WTC11 (cell line): Measurements from ENCODE around the gene SULT2B1. TPM values are rescaled to one million over a fixed set of nuclear protein-coding genes. Genes with fewer than 3 reads are reported as not detected.

Source experiments
- ATAC-seq: fragments of 200-7000 bp; cut with Tn5 transposase; 2 replicates; pipeline ENCODE4 v1.10.0; 2021; ENCODE audit warnings: mild to moderate bottlenecking, moderate library complexity
- CTCF ChIA-PET: fragments of 300-600 bp; sonication (Branson Sonifier 250); formaldehyde crosslinking; loops from one replicate; lab custom pipeline; 2021; ENCODE audit warnings: antibody characterized with exemption; lab: Charles Lee
- POLR2A ChIA-PET: fragments of 350-600 bp; sonication (Branson Sonifier 250); formaldehyde crosslinking; loops from one replicate; lab custom pipeline; 2021; ENCODE audit warnings: antibody characterized with exemption; lab: Charles Lee
- DNase-seq: peaks from one replicate; pipeline ENCODE4 v3.0.0; 2021; ENCODE audit warnings: low spot score
- H3K27ac Mint-ChIP-seq: 2 replicates; pipeline ENCODE4 v1.8.0; 2021; ENCODE audit warnings: mixed read lengths
- H3K27me3 Mint-ChIP-seq: 2 replicates; pipeline ENCODE4 v1.8.0; 2021; ENCODE audit warnings: low read depth, mild to moderate bottlenecking, moderate library complexity, mixed read lengths
- H3K36me3 Mint-ChIP-seq: 2 replicates; pipeline ENCODE4 v1.8.0; 2021; ENCODE audit warnings: mixed read lengths
- H3K4me1 Mint-ChIP-seq: 2 replicates; pipeline ENCODE4 v1.8.0; 2022; ENCODE audit warnings: mixed read lengths
- H3K4me3 Mint-ChIP-seq: 2 replicates; pipeline ENCODE4 v1.8.0; 2021; ENCODE audit warnings: mild to moderate bottlenecking, moderate library complexity, mixed read lengths
- H3K9me3 Mint-ChIP-seq: 2 replicates; pipeline ENCODE4 v1.8.0; 2021; ENCODE audit warnings: mixed read lengths
- ELF4 ChIP-seq: sonication (generic); formaldehyde crosslinking; IDR thresholded peaks from 2 replicates; pipeline ENCODE4 v1.8.1; 2022; ENCODE audit warnings: low read depth, mild to moderate bottlenecking, moderate library complexity, missing genetic modification reagents
- EMX1 ChIP-seq: fragments of 250-450 bp; sonication (Bioruptor Pico); IDR thresholded peaks from 2 replicates; pipeline ENCODE4 v1.8.0; 2021; ENCODE audit warnings: mild to moderate bottlenecking
- ETV6 ChIP-seq: sonication (generic); formaldehyde crosslinking; IDR thresholded peaks from 2 replicates; pipeline ENCODE4 v1.8.1; 2022; ENCODE audit warnings: mild to moderate bottlenecking, missing genetic modification reagents
- FOXK1 ChIP-seq: sonication (generic); formaldehyde crosslinking; IDR thresholded peaks from 2 replicates; pipeline ENCODE4 v1.8.0; 2022; ENCODE audit warnings: mild to moderate bottlenecking, moderate library complexity, missing genetic modification reagents
- HMGA2 ChIP-seq: fragments of 250-450 bp; sonication (Bioruptor Pico); IDR thresholded peaks from 2 replicates; pipeline ENCODE4 v1.4.0; 2021; ENCODE audit warnings: mild to moderate bottlenecking, moderate library complexity
- JAZF1 ChIP-seq: fragments of 250-450 bp; sonication (Bioruptor Pico); IDR thresholded peaks from 2 replicates; pipeline ENCODE4 v1.9.0; 2021; ENCODE audit warnings: moderate library complexity, mild to moderate bottlenecking, inconsistent platforms
- NFATC4 ChIP-seq: fragments of 250-450 bp; sonication (Bioruptor Pico); IDR thresholded peaks from 2 replicates; pipeline ENCODE4 v1.9.0; 2021; ENCODE audit warnings: mild to moderate bottlenecking
- NR1H2 ChIP-seq: sonication (generic); formaldehyde crosslinking; IDR thresholded peaks from 2 replicates; pipeline ENCODE4 v1.9.0; 2021; ENCODE audit warnings: mild to moderate bottlenecking, moderate library complexity, missing genetic modification reagents
- NR2C2 ChIP-seq: sonication (generic); formaldehyde crosslinking; IDR thresholded peaks from 2 replicates; pipeline ENCODE4 v1.8.0; 2022; ENCODE audit warnings: mild to moderate bottlenecking, missing genetic modification reagents
- NR3C1 ChIP-seq: sonication (generic); formaldehyde crosslinking; conservative IDR thresholded peaks from 2 replicates; pipeline ENCODE4 v1.8.1; 2023; ENCODE audit warnings: low read depth, mild to moderate bottlenecking, missing genetic modification reagents
- OVOL2 ChIP-seq: fragments of 250-450 bp; sonication (Bioruptor Pico); IDR thresholded peaks from 2 replicates; pipeline ENCODE4 v1.9.0; 2021; ENCODE audit warnings: mild to moderate bottlenecking, borderline replicate concordance
- PRRX2 ChIP-seq: fragments of 250-450 bp; sonication (Bioruptor Pico); IDR thresholded peaks from 2 replicates; pipeline ENCODE4 v1.8.0; 2021; ENCODE audit warnings: mild to moderate bottlenecking
- RELA ChIP-seq: sonication (generic); formaldehyde crosslinking; IDR thresholded peaks from 2 replicates; pipeline ENCODE4 v1.8.1; 2022; ENCODE audit warnings: missing genetic modification reagents, mild to moderate bottlenecking, borderline replicate concordance
- SMAD3 ChIP-seq: sonication (generic); formaldehyde crosslinking; IDR thresholded peaks from 2 replicates; pipeline ENCODE4 v1.8.0; 2022; ENCODE audit warnings: missing genetic modification reagents, mild to moderate bottlenecking, borderline replicate concordance
- SP1 ChIP-seq: sonication (generic); formaldehyde crosslinking; conservative IDR thresholded peaks from 2 replicates; pipeline ENCODE4 v1.8.1; 2022; ENCODE audit warnings: missing genetic modification reagents
- TEAD4 ChIP-seq: sonication (generic); formaldehyde crosslinking; IDR thresholded peaks from 2 replicates; pipeline ENCODE4 v1.8.0; 2022; ENCODE audit warnings: mild to moderate bottlenecking, missing genetic modification reagents
- ZNF263 ChIP-seq: sonication (generic); formaldehyde crosslinking; IDR thresholded peaks from 2 replicates; pipeline ENCODE4 v1.8.1; 2022; ENCODE audit warnings: low read depth, mild to moderate bottlenecking, moderate library complexity, missing genetic modification reagents
- ZNF396 ChIP-seq: fragments of 250-450 bp; sonication (Bioruptor Pico); IDR thresholded peaks from 2 replicates; pipeline ENCODE4 v1.8.0; 2021; ENCODE audit warnings: mild to moderate bottlenecking, moderate library complexity, borderline replicate concordance
- ZNF416 ChIP-seq: fragments of 250-450 bp; sonication (Bioruptor Pico); IDR thresholded peaks from 2 replicates; pipeline ENCODE4 v1.9.0; 2021; ENCODE audit warnings: mild to moderate bottlenecking, inconsistent platforms
- total RNA-seq: library from RNA; stranded (reverse); gene quantifications from 3 replicates; pipeline ENCODE4 v1.2.3, GENCODE V29; 2021
- TF ChIP-seq, protein P1 (sequence below): sonication (generic); formaldehyde crosslinking; IDR thresholded peaks from 2 replicates; pipeline ENCODE4 v1.8.1; 2022; ENCODE audit warnings: missing genetic modification reagents, borderline replicate concordance
- TF ChIP-seq, protein P2 (sequence below): sonication (generic); formaldehyde crosslinking; IDR thresholded peaks from 2 replicates; pipeline ENCODE4 v1.8.1; 2022; ENCODE audit warnings: low read depth, mild to moderate bottlenecking, moderate library complexity, missing genetic modification reagents, borderline replicate concordance
- TF ChIP-seq, protein P3 (sequence below): sonication (generic); formaldehyde crosslinking; IDR thresholded peaks from 2 replicates; pipeline ENCODE4 v1.8.1; 2023; ENCODE audit warnings: mild to moderate bottlenecking, missing genetic modification reagents
- TF ChIP-seq, protein P4 (sequence below): fragments of 200-600 bp; IDR thresholded peaks from 2 replicates; pipeline ENCODE4 v1.8.0; 2022; ENCODE audit warnings: antibody characterized with exemption
- TF ChIP-seq, protein P5 (sequence below): sonication (generic); formaldehyde crosslinking; IDR thresholded peaks from 2 replicates; pipeline ENCODE4 v1.8.1; 2023; ENCODE audit warnings: mild to moderate bottlenecking, moderate library complexity, missing genetic modification reagents
- TF ChIP-seq, protein P6 (sequence below): sonication (generic); formaldehyde crosslinking; IDR thresholded peaks from 2 replicates; pipeline ENCODE4 v1.8.1; 2023; ENCODE audit warnings: mild to moderate bottlenecking, missing genetic modification reagents

Gene SULT2B1
- total RNA-seq, 1 experiment from 2014 or later = 0.96 TPM

DNA sequence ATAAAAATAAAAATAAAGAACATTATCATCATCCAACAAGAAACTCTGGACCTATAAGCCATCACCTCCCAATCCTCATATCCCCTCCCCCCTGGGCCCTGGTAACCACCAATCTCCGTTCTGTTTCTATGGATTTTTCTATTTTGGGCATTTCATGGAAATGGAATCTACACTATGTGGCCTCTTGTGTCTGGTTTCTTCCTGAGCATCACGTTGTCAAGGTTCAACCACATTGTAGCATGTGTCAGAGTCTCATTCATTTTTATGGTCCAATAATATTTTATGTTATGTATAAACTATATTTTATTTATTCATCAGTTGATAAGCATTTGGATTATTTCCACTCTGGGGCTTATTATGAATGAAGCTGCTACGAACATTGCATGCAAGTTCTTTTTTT lies 26.9 kb downstream of the SULT2B1 start (continued):
- TF ChIP-seq, protein P1, sequence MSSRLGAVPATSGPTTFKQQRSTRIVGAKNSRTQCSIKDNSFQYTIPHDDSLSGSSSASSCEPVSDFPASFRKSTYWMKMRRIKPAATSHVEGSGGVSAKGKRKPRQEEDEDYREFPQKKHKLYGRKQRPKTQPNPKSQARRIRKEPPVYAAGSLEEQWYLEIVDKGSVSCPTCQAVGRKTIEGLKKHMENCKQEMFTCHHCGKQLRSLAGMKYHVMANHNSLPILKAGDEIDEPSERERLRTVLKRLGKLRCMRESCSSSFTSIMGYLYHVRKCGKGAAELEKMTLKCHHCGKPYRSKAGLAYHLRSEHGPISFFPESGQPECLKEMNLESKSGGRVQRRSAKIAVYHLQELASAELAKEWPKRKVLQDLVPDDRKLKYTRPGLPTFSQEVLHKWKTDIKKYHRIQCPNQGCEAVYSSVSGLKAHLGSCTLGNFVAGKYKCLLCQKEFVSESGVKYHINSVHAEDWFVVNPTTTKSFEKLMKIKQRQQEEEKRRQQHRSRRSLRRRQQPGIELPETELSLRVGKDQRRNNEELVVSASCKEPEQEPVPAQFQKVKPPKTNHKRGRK = no peak

DNA sequence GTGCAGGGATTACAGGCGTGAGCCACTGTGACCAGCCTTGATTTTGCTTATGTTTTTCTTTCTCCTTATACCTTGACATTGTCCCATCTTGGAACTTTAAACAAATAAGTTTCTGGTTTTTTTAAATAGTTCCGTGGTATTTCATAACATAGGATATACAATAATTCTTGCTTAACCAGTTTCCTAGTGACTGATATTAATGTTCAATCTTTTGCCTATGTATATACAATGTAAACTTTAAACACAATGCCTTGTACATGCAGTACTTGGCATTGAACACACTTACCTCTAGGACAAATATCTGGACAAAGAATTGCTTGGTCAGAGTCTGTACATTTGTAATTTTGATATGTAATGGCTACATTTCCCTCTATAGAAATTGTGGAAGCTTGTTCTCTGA lies 30.2 kb downstream of the SULT2B1 start:
- H3K27ac Mint-ChIP-seq = no peak overlapping the region
- no peaks in the 10 kb centered on the region for H3K9me3 Mint-ChIP-seq
- POLR2A ChIA-PET = no interaction called here
- no peak for ATAC-seq
- no peak for DNase-seq
- H3K4me3 Mint-ChIP-seq = no peak overlapping the region
- H3K4me1 Mint-ChIP-seq = peaks cover 4% of the 10 kb centered on the region; the same call in 1 of the 2 replicates
- TF ChIP-seq NR3C1 = no peak
- TF ChIP-seq EMX1 (CRISPR knock-in tag) = no peak
- TF ChIP-seq TEAD4 (CRISPR knock-in tag) = no peak
- TF ChIP-seq NR1H2 (CRISPR knock-in tag) = no peak
- TF ChIP-seq PRRX2 (CRISPR knock-in tag) = no peak
- TF ChIP-seq, protein P2, sequence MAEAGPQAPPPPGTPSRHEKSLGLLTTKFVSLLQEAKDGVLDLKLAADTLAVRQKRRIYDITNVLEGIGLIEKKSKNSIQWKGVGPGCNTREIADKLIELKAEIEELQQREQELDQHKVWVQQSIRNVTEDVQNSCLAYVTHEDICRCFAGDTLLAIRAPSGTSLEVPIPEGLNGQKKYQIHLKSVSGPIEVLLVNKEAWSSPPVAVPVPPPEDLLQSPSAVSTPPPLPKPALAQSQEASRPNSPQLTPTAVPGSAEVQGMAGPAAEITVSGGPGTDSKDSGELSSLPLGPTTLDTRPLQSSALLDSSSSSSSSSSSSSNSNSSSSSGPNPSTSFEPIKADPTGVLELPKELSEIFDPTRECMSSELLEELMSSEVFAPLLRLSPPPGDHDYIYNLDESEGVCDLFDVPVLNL = no peak
- TF ChIP-seq RELA = no peak
- no peak for TF ChIP-seq ZNF416 (CRISPR knock-in tag)
- no peak for TF ChIP-seq FOXK1
- no peak for TF ChIP-seq JAZF1
- no peak for TF ChIP-seq NFATC4 (CRISPR knock-in tag)
- TF ChIP-seq, protein P3, sequence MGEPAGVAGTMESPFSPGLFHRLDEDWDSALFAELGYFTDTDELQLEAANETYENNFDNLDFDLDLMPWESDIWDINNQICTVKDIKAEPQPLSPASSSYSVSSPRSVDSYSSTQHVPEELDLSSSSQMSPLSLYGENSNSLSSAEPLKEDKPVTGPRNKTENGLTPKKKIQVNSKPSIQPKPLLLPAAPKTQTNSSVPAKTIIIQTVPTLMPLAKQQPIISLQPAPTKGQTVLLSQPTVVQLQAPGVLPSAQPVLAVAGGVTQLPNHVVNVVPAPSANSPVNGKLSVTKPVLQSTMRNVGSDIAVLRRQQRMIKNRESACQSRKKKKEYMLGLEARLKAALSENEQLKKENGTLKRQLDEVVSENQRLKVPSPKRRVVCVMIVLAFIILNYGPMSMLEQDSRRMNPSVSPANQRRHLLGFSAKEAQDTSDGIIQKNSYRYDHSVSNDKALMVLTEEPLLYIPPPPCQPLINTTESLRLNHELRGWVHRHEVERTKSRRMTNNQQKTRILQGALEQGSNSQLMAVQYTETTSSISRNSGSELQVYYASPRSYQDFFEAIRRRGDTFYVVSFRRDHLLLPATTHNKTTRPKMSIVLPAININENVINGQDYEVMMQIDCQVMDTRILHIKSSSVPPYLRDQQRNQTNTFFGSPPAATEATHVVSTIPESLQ (CRISPR knock-in tag) = no peak
- no peak for TF ChIP-seq NR2C2 (CRISPR knock-in tag)
- TF ChIP-seq, protein P4, sequence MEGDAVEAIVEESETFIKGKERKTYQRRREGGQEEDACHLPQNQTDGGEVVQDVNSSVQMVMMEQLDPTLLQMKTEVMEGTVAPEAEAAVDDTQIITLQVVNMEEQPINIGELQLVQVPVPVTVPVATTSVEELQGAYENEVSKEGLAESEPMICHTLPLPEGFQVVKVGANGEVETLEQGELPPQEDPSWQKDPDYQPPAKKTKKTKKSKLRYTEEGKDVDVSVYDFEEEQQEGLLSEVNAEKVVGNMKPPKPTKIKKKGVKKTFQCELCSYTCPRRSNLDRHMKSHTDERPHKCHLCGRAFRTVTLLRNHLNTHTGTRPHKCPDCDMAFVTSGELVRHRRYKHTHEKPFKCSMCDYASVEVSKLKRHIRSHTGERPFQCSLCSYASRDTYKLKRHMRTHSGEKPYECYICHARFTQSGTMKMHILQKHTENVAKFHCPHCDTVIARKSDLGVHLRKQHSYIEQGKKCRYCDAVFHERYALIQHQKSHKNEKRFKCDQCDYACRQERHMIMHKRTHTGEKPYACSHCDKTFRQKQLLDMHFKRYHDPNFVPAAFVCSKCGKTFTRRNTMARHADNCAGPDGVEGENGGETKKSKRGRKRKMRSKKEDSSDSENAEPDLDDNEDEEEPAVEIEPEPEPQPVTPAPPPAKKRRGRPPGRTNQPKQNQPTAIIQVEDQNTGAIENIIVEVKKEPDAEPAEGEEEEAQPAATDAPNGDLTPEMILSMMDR = no peak
- TF ChIP-seq OVOL2 (CRISPR knock-in tag) = no peak
- TF ChIP-seq, protein P1 = no peak
- TF ChIP-seq, all 79 proteins: peak for 0
- H3K27me3 Mint-ChIP-seq = peaks cover 4% of the 10 kb centered on the region; the same call in 1 of the 2 replicates
- no peaks in the 10 kb centered on the region for H3K36me3 Mint-ChIP-seq
- CTCF ChIA-PET = interaction anchor here (1.0 to 10.1 kb wide), 3 partner anchors 14 to 92 kb away, joined by 3 to 297 read pairs (median 122); partner anchors contain the start of gene LMTK3

DNA sequence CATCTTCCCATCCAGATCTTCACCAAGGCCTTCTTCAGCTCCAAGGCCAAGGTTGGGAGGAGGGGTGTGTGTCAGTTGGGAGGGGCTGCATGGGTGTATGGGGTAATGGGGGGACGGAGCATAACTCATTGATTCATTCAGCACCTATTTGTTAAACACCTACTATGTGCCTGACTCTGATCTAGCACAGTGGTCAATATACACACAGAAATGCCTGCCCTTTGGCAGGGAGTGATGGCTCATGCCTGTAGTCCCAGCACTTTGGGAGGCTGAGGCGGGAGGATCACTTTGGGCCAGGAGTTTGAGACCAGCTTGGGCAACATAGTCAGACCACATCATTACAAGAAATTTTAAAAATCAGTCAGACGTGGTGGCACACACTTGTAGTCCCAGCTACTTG lies 35.4 kb downstream of the SULT2B1 start:
- ATAC-seq = no peak
- H3K9me3 Mint-ChIP-seq = no peaks in the 10 kb centered on the region
- no peak for DNase-seq
- H3K27ac Mint-ChIP-seq = no peak overlapping the region
- peaks cover 30% of the 10 kb centered on the region for H3K27me3 Mint-ChIP-seq
- no peak overlapping the region for H3K4me3 Mint-ChIP-seq
- POLR2A ChIA-PET = interaction anchor here (0.7 kb wide), 1 partner anchor 96 kb away, joined by 4 read pairs; no protein-coding TSS in a partner anchor
- peaks cover 12% of the 10 kb centered on the region for H3K4me1 Mint-ChIP-seq
- CTCF ChIA-PET = interaction anchor here (0.6 to 10.1 kb wide), 9 partner anchors 22 to 693 kb away, joined by 3 to 297 read pairs (median 6); partner anchors contain the start of genes LMTK3, SYNGR4 and TMEM143
- no peaks in the 10 kb centered on the region for H3K36me3 Mint-ChIP-seq
- TF ChIP-seq SP1 = no peak
- TF ChIP-seq, protein P5, sequence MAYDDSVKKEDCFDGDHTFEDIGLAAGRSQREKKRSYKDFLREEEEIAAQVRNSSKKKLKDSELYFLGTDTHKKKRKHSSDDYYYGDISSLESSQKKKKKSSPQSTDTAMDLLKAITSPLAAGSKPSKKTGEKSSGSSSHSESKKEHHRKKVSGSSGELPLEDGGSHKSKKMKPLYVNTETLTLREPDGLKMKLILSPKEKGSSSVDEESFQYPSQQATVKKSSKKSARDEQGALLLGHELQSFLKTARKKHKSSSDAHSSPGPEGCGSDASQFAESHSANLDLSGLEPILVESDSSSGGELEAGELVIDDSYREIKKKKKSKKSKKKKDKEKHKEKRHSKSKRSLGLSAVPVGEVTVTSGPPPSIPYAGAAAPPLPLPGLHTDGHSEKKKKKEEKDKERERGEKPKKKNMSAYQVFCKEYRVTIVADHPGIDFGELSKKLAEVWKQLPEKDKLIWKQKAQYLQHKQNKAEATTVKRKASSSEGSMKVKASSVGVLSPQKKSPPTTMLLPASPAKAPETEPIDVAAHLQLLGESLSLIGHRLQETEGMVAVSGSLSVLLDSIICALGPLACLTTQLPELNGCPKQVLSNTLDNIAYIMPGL = no peak
- no peak for TF ChIP-seq ZNF396 (CRISPR knock-in tag)
- no peak for TF ChIP-seq ELF4 (CRISPR knock-in tag)
- no peak for TF ChIP-seq ETV6 (CRISPR knock-in tag)
- no peak for TF ChIP-seq SMAD3 (CRISPR knock-in tag)
- TF ChIP-seq, protein P6, sequence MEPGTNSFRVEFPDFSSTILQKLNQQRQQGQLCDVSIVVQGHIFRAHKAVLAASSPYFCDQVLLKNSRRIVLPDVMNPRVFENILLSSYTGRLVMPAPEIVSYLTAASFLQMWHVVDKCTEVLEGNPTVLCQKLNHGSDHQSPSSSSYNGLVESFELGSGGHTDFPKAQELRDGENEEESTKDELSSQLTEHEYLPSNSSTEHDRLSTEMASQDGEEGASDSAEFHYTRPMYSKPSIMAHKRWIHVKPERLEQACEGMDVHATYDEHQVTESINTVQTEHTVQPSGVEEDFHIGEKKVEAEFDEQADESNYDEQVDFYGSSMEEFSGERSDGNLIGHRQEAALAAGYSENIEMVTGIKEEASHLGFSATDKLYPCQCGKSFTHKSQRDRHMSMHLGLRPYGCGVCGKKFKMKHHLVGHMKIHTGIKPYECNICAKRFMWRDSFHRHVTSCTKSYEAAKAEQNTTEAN (CRISPR knock-in tag) = no peak
- no peak for TF ChIP-seq ZNF263
- no peak for TF ChIP-seq HMGA2
